Trophoblast cell (in vitro differentiated cells and primary cell): ENCODE data around the gene PRDM16. TPM values are rescaled to one million over a fixed set of nuclear protein-coding genes. Genes with fewer than 3 reads are reported as not detected.

Source experiments
- DNase-seq, 2 donors: peaks; one replicate each; pipeline ENCODE4 v3.0.0-alpha.2; 2016
- H2AFZ ChIP-seq: 2 replicates; pipeline ENCODE4 v1.6.1; 2013; ENCODE audit warnings: low read length, moderate library complexity, mild to moderate bottlenecking; ENCODE audit not compliant: insufficient read depth, poor library complexity
- H2AK5ac ChIP-seq: 2 replicates; pipeline ENCODE4 v1.6.1; 2013; ENCODE audit warnings: mild to moderate bottlenecking, low read length
- H2BK120ac ChIP-seq: 2 replicates; pipeline ENCODE4 v1.6.1; 2013; ENCODE audit warnings: low read length, mild to moderate bottlenecking, moderate library complexity; ENCODE audit not compliant: insufficient read depth, poor library complexity
- H2BK12ac ChIP-seq: 2 replicates; pipeline ENCODE4 v1.6.1; 2013; ENCODE audit warnings: mild to moderate bottlenecking, low read length, moderate library complexity
- H2BK5ac ChIP-seq: 2 replicates; pipeline ENCODE4 v1.6.1; 2013; ENCODE audit warnings: low read length, low read depth, moderate library complexity, mild to moderate bottlenecking; ENCODE audit not compliant: poor library complexity
- H3K14ac ChIP-seq: 2 replicates; pipeline ENCODE4 v1.6.1; 2013; ENCODE audit warnings: mild to moderate bottlenecking, low read length
- H3K18ac ChIP-seq: 2 replicates; pipeline ENCODE4 v1.6.1; 2013; ENCODE audit warnings: mild to moderate bottlenecking, low read length
- H3K23ac ChIP-seq: 2 replicates; pipeline ENCODE4 v1.6.1; 2013; ENCODE audit warnings: low read length
- H3K27ac ChIP-seq: 2 replicates; pipeline ENCODE4 v1.5.1; 2013; ENCODE audit warnings: low read depth, mild to moderate bottlenecking, inconsistent platforms, low read length, moderate library complexity
- H3K27me3 ChIP-seq: 2 replicates; pipeline ENCODE4 v1.6.1; 2013; ENCODE audit warnings: inconsistent platforms, mild to moderate bottlenecking, low read length, moderate library complexity; ENCODE audit not compliant: insufficient read depth
- H3K36me3 ChIP-seq, 2 experiments: 1 replicate in 1 of 2; 2 replicates in 1 of 2; pipeline ENCODE4 v1.6.1; 2013; ENCODE audit warnings: low read length in 2 of 2, mild to moderate bottlenecking in 2 of 2, moderate library complexity in 1 of 2; ENCODE audit not compliant: insufficient read depth in 2 of 2, control insufficient read depth in 1 of 2
- H3K4ac ChIP-seq: 2 replicates; pipeline ENCODE4 v1.6.1; 2013; ENCODE audit warnings: low read depth, mild to moderate bottlenecking, low read length, moderate library complexity
- H3K4me1 ChIP-seq, 2 experiments: 1 replicate in 1 of 2; 2 replicates in 1 of 2; pipeline ENCODE4 v1.6.1; 2013; ENCODE audit warnings: low read length in 2 of 2, mild to moderate bottlenecking in 2 of 2, moderate library complexity in 1 of 2; ENCODE audit not compliant: insufficient read depth in 2 of 2, control insufficient read depth in 1 of 2
- H3K4me2 ChIP-seq: 2 replicates; pipeline ENCODE4 v1.6.1; 2013; ENCODE audit warnings: inconsistent platforms, mild to moderate bottlenecking, low read length, moderate library complexity
- H3K4me3 ChIP-seq: 2 replicates; pipeline ENCODE4 v1.5.1; 2013; ENCODE audit warnings: mild to moderate bottlenecking, low read depth, low read length, inconsistent platforms
- H3K79me1 ChIP-seq: one replicate; pipeline ENCODE4 v1.6.1; 2013; ENCODE audit warnings: low read length
- H3K79me2 ChIP-seq: 2 replicates; pipeline ENCODE4 v1.6.1; 2013; ENCODE audit warnings: low read length, mild to moderate bottlenecking; ENCODE audit not compliant: control insufficient read depth, insufficient read depth, poor library complexity
- H3K9ac ChIP-seq: 2 replicates; pipeline ENCODE4 v1.6.1; 2013; ENCODE audit warnings: mild to moderate bottlenecking, low read length
- H3K9me3 ChIP-seq: 2 replicates; pipeline ENCODE4 v1.6.1; 2013; ENCODE audit warnings: low read depth, mild to moderate bottlenecking, control low read depth, inconsistent platforms, low read length; ENCODE audit not compliant: insufficient read depth
- H4K12ac ChIP-seq: 2 replicates; pipeline ENCODE4 v1.6.1; 2013; ENCODE audit warnings: low read depth, mild to moderate bottlenecking, low read length, moderate library complexity
- H4K8ac ChIP-seq: 2 replicates; pipeline ENCODE4 v1.6.1; 2013; ENCODE audit warnings: low read depth, mild to moderate bottlenecking, low read length, moderate library complexity
- H4K91ac ChIP-seq: one replicate; pipeline ENCODE4 v1.6.1; 2013; ENCODE audit warnings: low read depth, mild to moderate bottlenecking, low read length, moderate library complexity
- WGBS: extraction: QIAGEN DNeasy Blood & Tissue Kit; methylation state at CpG from one replicate; pipeline ENCODE4 v1.1.7; 2013; ENCODE audit warnings: missing lambda C conversion rate; ENCODE audit not compliant: insufficient read length, insufficient coverage; ENCODE audit errors: extremely low coverage; 5-methylcytosine and 5-hydroxymethylcytosine counted together
- polyA plus RNA-seq: library from polyadenylated mRNA; stranded (reverse); fragments of 200-250 nt; gene quantifications from 2 replicates; pipeline ENCODE4 v1.2.3, GENCODE V29; 2013

The PRDM16 gene
- polyA plus RNA-seq = 0.19 and 0.27 TPM in 2 replicates

GRCh38 chr1:3068564-3069431 lies at the start of gene PRDM16:
Gene PRDM16 (plus strand): TSS chr1:3069203. CDS start chr1:3069260, 57 bp downstream.
- no peak within 1 kb of the TSS for H3K9ac ChIP-seq
- H3K79me2 ChIP-seq = no peaks in the 10 kb centered on the region
- H2AK5ac ChIP-seq = no peak within 1 kb of the TSS
- no peak within 1 kb of the TSS for H3K27ac ChIP-seq
- DNase-seq = no peak
- H3K9me3 ChIP-seq = peaks cover 23% of the 10 kb centered on the region
- no CpG with 5 or more reads among the region's 106 CpGs for WGBS
- no peaks in the 10 kb centered on the region for H3K79me1 ChIP-seq
- no peak within 1 kb of the TSS for H2BK120ac ChIP-seq
- H3K18ac ChIP-seq = no peak within 1 kb of the TSS
- no peaks in the 10 kb centered on the region for H3K36me3 ChIP-seq
- peak within 1 kb of the TSS; percentile 49 for H3K4me2 ChIP-seq
- no peak within 1 kb of the TSS for H2AFZ ChIP-seq
- H3K14ac ChIP-seq = no peak within 1 kb of the TSS
- no peak within 1 kb of the TSS for H4K91ac ChIP-seq
- no peak within 1 kb of the TSS for H3K4me3 ChIP-seq
- H3K23ac ChIP-seq = no peak within 1 kb of the TSS
- peaks cover 3 to 9% of the 10 kb centered on the region in 2 experiments for H3K4me1 ChIP-seq
- H3K27me3 ChIP-seq = peaks cover 94% of the 10 kb centered on the region
- H2BK12ac ChIP-seq = no peak within 1 kb of the TSS
- no peak within 1 kb of the TSS for H3K4ac ChIP-seq
- no peak within 1 kb of the TSS for H2BK5ac ChIP-seq
- H4K12ac ChIP-seq = no peak within 1 kb of the TSS
- no peak within 1 kb of the TSS for H4K8ac ChIP-seq

GRCh38 chr1:3019516-3020051 lies 49.4 kb upstream of the PRDM16 start:
- Histone ChIP-seq H2BK12ac (no peak overlapping the region), H3K27me3 (no peaks in the 10 kb centered on the region), H3K4me2 (no peak overlapping the region), H3K9me3 (peaks cover 24% of the 10 kb centered on the region), H3K14ac (no peak overlapping the region), H2BK5ac (no peak overlapping the region), H3K4ac (no peak overlapping the region), H3K9ac (no peak overlapping the region), H4K12ac (no peak overlapping the region), H4K91ac (no peak overlapping the region), H3K4me1 (no peaks in the 10 kb centered on the region), H3K23ac (no peak overlapping the region), H3K18ac (no peak overlapping the region), H2AFZ (no peak overlapping the region), H2AK5ac (no peak overlapping the region), H3K79me2 (no peaks in the 10 kb centered on the region), H3K4me3 (no peak overlapping the region), H2BK120ac (no peak overlapping the region), H3K79me1 (no peaks in the 10 kb centered on the region), H3K36me3 (no peaks in the 10 kb centered on the region), H3K27ac (no peak overlapping the region), H4K8ac (no peak overlapping the region)
- no CpG with 5 or more reads among the region's 24 CpGs for WGBS
- DNase-seq = no peak

GRCh38 chr1:3020263-3020909 lies 48.6 kb upstream of the PRDM16 start:
- Histone ChIP-seq H3K9me3 (peaks cover 24% of the 10 kb centered on the region), H3K27ac (no peak overlapping the region), H3K18ac (no peak overlapping the region), H3K79me2 (no peaks in the 10 kb centered on the region), H3K4me1 (no peaks in the 10 kb centered on the region), H3K4me2 (no peak overlapping the region), H3K27me3 (no peaks in the 10 kb centered on the region), H2BK12ac (no peak overlapping the region), H4K12ac (no peak overlapping the region), H3K14ac (no peak overlapping the region), H3K9ac (no peak overlapping the region), H2AK5ac (no peak overlapping the region), H2BK120ac (no peak overlapping the region), H2AFZ (no peak overlapping the region), H4K8ac (no peak overlapping the region), H3K4ac (no peak overlapping the region), H3K79me1 (no peaks in the 10 kb centered on the region), H3K23ac (no peak overlapping the region), H4K91ac (no peak overlapping the region), H2BK5ac (no peak overlapping the region), H3K4me3 (no peak overlapping the region), H3K36me3 (no peaks in the 10 kb centered on the region)
- whole genome bisulfite sequencing = no CpG with 5 or more reads among the region's 12 CpGs
- DNase-seq = no peak

- Histone ChIP-seq H3K36me3 (no peaks in the 10 kb centered on the region), H3K27me3 (no peaks in the 10 kb centered on the region), H3K4ac (no peak within 1 kb of the TSS), H2BK12ac (no peak within 1 kb of the TSS), H3K9ac (no peak within 1 kb of the TSS), H2AFZ (no peak within 1 kb of the TSS), H2BK120ac (no peak within 1 kb of the TSS), H3K27ac (no peak within 1 kb of the TSS), H3K9me3 (peaks cover 29% of the 10 kb centered on the region), H3K79me1 (no peaks in the 10 kb centered on the region), H2AK5ac (no peak within 1 kb of the TSS), H3K4me3 (no peak within 1 kb of the TSS), H3K14ac (no peak within 1 kb of the TSS), H2BK5ac (no peak within 1 kb of the TSS), H4K12ac (no peak within 1 kb of the TSS), H3K18ac (no peak within 1 kb of the TSS), H3K4me1 (no peaks in the 10 kb centered on the region), H3K79me2 (no peaks in the 10 kb centered on the region), H3K4me2 (no peak within 1 kb of the TSS), H3K23ac (no peak within 1 kb of the TSS), H4K8ac (no peak within 1 kb of the TSS), H4K91ac (no peak within 1 kb of the TSS)
- no peak for DNase-seq
- WGBS = no CpG with 5 or more reads among the region's 8 CpGs
Observed at GRCh38 chr1:3021233-3021671, 47.8 kb upstream of the PRDM16 start, which contains the start of gene ACTRT2. Gene ACTRT2 (plus strand): TSS chr1:3021467. CDS start chr1:3021687, 220 bp downstream.
